Measurements from ENCODE around the gene MELK.
"Not testable (repeated sequence)": the region's sequence is repeated elsewhere in the genome, so short reads cannot be mapped to it uniquely, and the experiment has no call there.

Gene MELK

GRCh38 chr9:36572515-36573418 lies at the start of gene MELK:
TSS of gene MELK (plus strand) at chr9:36572895. CDS start at chr9:36581682, 8,787 bp downstream.
- peak; percentile 70 to 76 for DNase-seq (ENCODE audit: low read depth in 1 of 2, low spot score in 1 of 2)

DNA sequence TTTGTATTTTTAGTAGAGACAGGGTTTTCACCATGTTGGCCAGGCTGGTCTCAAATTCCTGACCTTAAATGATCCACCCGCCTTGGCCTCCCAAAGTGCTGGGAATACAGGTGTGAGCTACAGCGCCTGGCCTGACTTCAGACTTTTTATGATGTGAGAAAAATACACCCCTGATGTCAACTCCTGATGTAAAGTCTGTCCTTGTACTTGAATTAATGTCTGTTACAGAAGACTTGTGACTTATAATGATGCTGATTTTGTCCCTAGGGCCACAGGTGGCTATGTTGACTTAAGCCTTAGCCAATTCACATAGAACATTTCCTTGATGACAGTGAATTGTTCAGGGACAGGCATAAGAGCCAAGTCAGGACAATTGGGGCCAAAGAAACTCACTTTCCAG lies 42.5 kb upstream of the MELK start:
- DNase-seq (ENCODE audit: low read depth in 1 of 2, low spot score in 1 of 2), result no peak

GRCh38 chr9:36532353-36532752 lies 40.3 kb upstream of the MELK start:
- DNase-seq (ENCODE audit: low read depth in 1 of 2, low spot score in 1 of 2), result no peak

DNA sequence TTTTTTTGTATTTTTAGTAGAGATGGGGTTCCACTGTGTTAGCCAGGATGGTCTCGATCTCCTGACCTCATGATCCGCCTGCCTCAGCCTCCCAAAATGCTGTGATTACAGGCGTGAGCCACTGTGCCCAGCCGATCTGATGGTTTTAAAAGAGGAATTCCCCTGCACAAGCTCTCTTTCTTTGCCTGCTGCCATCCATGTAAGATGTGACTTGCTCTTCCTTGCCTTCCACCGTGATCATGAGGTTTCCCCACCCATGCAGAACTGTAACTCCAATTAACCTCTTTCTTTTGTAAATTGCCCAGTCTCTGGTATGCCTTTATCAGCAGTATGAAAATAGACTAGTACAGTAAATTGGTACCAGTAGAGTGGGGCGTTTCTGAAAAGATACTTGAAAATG lies 39.0 kb upstream of the MELK start:
- not testable (repeated sequence) for DNase-seq (ENCODE audit: low read depth in 1 of 2, low spot score in 1 of 2)

- DNase-seq (ENCODE audit: low read depth in 1 of 2, low spot score in 1 of 2), result no peak
Observed at GRCh38 chr9:36535107-36535506, 37.6 kb upstream of the MELK start.

DNA sequence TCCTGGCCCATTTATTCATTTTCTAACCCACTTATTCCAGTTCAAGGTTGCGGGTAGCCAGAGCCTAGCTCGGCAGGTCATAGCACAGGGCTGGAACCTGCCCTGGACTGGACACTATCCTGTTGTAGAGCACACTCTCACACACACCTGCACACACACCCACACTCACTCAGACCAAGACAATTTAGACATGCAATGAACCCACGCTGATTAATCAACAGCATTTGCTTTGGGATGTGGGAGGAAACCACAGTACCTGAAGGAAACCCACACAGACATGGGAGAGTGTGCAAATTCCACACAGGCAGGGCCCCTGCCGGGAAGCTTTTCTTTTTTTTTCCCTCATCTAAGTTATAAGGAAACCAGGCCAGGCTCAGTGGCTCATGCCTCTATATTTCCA lies 34.8 kb upstream of the MELK start:
- DNase-seq (ENCODE audit: low read depth in 1 of 2, low spot score in 1 of 2), result no peak

- no peak for DNase-seq (ENCODE audit: low read depth in 1 of 2, low spot score in 1 of 2)
Observed at GRCh38 chr9:36542355-36542754, 30.3 kb upstream of the MELK start.

DNA sequence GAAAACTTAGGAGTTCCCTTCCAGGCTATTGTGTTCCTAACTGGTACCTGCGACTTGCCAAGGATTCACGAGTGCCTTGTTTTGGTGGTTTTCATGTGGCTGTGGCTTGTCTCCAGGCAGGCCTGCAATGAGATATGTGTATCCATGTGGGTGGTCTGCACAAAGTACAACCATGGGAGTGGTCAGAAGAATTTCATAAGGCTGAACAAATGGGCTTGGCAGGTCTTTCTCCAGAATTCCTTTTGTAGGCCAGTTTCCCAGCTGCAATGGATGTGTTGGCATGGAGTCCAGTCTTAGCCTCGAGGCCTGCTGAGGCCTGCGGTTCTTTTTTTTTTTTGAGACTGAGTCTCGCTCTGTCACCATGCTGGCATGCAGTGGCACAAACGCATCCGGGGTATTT lies 28.8 kb upstream of the MELK start:
- DNase-seq (ENCODE audit: low read depth in 1 of 2, low spot score in 1 of 2), result no peak

DNA sequence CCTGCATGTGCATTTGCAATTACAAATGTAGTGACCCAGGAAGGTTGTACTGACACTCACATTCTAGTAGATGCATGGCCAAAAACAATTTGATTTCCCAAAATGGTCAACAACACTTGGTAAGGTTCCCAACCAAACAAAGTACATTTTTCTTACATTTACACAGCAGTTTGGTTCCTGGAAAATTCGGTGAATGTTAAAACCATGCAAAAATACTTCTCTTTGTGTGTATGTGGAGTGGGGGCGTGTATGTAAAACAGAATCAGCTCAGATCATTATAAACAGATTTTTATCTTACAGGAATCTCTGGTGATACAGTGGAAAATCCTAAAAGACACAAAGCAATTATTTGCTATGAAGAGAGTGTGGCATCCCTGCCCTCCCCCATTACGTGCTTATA lies 25.1 kb upstream of the MELK start:
- no peak for DNase-seq (ENCODE audit: low read depth in 1 of 2, low spot score in 1 of 2)

DNA sequence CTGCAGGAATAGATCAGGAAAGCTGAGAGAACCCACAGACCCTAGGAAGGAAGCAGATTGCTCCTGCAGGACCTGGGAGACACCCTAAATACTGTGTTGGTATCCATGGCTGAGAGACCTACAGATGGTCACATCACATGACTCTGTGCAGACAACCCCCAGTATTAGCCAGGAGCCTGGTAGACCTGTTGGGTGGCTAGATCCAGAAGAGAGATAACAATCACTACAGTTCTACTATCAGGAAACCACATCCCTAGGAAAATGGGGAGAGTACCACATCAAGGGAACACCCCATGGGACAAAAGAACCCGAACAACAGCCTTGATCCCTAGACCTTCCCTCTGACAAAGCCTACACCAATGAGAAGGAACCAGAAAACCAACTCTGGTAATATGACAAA lies 24.2 kb upstream of the MELK start:
- DNase-seq (ENCODE audit: low read depth in 1 of 2, low spot score in 1 of 2), result no peak

- no peak for DNase-seq (ENCODE audit: low read depth in 1 of 2, low spot score in 1 of 2)
Observed at GRCh38 chr9:36550135-36550534, 22.6 kb upstream of the MELK start.

DNA sequence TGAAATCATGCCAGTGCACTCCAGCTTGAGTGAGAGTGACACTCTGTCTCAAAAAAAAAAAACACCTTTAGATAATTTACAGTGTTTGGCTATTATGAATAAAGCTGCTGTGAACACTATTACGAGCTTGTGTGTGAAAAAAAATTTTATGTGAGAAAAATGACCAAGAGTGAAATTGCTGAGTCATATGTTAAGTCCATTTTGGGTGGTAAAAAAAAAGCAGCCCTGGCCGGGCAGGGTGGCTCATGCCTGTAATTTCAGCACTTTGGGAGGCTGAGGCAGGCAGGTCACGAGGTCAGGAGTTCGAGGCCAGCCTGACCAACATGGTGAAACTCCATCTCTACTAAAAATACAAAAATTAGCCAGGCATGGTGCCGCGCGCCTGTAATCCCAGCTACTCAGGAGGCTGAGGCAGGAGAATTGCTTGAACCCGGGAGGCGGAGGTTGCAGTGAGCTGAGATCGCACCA lies 22.0 kb upstream of the MELK start:
- DNase-seq (ENCODE audit: low read depth in 1 of 2, low spot score in 1 of 2), result not testable (repeated sequence)

DNA sequence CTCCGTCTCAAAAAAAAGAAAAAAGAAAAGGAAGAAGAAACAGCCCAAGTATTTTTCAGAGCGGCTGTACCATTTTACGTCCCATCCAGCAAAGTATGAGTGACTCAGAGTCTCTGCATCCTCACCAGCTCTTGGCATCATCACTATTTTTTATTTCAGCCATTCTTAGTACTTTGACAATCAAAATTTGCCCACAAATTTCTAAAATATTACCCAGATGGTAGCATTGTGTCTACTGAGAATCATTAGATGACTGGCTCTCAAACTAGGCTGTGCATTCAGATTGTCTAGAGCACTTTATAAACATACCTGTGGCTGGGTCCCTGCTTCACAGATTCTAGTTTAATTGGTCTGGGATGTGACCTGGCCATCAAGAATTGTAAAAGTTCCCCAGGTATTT lies 21.6 kb upstream of the MELK start:
- DNase-seq (ENCODE audit: low read depth in 1 of 2, low spot score in 1 of 2), result no peak

DNA sequence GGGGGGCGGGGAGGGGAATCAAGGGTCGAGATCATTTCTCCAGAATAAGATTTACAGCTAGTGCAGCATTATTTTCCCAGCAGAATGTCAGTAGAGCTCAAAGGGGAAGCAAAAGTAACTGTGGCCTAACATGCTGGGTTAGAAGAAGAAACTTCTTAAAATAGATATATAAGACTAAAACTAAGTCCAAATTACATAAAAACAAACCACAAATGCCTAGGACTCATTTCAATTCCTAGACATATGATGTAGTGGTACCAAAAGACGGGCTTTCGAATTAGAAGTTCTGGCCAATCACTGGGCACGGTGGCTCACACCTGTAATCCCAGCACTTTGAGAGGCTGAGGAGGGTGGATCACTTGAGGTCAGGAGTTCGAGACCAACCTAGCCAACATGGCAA lies 20.8 kb upstream of the MELK start:
- DNase-seq (ENCODE audit: low read depth in 1 of 2, low spot score in 1 of 2), result no peak

GRCh38 chr9:36559036-36559695 lies 13.5 kb upstream of the MELK start:
- DNase-seq (ENCODE audit: low read depth in 1 of 2, low spot score in 1 of 2), result no peak

GRCh38 chr9:36560771-36561170 lies 11.9 kb upstream of the MELK start:
- no peak for DNase-seq (ENCODE audit: low read depth in 1 of 2, low spot score in 1 of 2)

- DNase-seq (ENCODE audit: low read depth in 1 of 2, low spot score in 1 of 2), result not testable (repeated sequence)
Observed at GRCh38 chr9:36562801-36563200, 9.9 kb upstream of the MELK start.

GRCh38 chr9:36566813-36567221 lies 5.9 kb upstream of the MELK start:
- no peak for DNase-seq (ENCODE audit: low read depth in 1 of 2, low spot score in 1 of 2)

DNA sequence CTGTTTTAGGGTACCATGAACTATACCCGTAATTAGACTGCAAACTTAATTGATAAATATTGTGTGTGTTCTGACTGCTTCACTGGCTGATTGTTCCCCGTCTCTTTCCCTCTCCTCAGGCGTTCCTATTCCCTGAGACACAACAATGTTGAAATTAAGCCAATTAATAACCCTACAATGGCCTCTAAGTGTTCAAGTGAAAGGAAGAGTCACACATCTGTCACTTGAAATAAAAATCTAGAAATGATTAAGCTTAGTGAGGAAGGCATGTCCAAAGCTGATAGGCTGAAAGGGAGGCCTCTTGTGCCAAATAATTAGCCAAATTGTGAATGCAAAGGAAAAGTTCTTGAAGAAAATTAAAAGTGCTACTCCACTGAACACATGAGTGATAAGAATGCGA lies 4.0 kb upstream of the MELK start:
- not testable (repeated sequence) for DNase-seq (ENCODE audit: low read depth in 1 of 2, low spot score in 1 of 2)

- no peak for DNase-seq (ENCODE audit: low read depth in 1 of 2, low spot score in 1 of 2)
Observed at GRCh38 chr9:36571333-36571732, 1.4 kb upstream of the MELK start.

GRCh38 chr9:36574045-36574444 lies 1.4 kb downstream of the MELK start:
- not testable (repeated sequence) for DNase-seq (ENCODE audit: low read depth in 1 of 2, low spot score in 1 of 2)

GRCh38 chr9:36575411-36575882 lies 2.8 kb downstream of the MELK start:
- DNase-seq (ENCODE audit: low read depth in 1 of 2, low spot score in 1 of 2), result no peak
